GM19455 (cell line): ENCODE measurements around the gene COG2.
"Not testable (repeated sequence)": the region's sequence is repeated elsewhere in the genome, so short reads cannot be mapped to it uniquely, and the experiment has no call there.

Experiments used
- ATAC-seq: cut with Tn5 transposase; IDR thresholded peaks from one replicate; pipeline ENCODE4 v1.9.1; 2021; ENCODE audit not compliant: unreplicated experiment

Gene COG2

GRCh38 chr1:230713547-230713914 lies 71.2 kb downstream of the COG2 start:
- no peak for ATAC-seq

DNA sequence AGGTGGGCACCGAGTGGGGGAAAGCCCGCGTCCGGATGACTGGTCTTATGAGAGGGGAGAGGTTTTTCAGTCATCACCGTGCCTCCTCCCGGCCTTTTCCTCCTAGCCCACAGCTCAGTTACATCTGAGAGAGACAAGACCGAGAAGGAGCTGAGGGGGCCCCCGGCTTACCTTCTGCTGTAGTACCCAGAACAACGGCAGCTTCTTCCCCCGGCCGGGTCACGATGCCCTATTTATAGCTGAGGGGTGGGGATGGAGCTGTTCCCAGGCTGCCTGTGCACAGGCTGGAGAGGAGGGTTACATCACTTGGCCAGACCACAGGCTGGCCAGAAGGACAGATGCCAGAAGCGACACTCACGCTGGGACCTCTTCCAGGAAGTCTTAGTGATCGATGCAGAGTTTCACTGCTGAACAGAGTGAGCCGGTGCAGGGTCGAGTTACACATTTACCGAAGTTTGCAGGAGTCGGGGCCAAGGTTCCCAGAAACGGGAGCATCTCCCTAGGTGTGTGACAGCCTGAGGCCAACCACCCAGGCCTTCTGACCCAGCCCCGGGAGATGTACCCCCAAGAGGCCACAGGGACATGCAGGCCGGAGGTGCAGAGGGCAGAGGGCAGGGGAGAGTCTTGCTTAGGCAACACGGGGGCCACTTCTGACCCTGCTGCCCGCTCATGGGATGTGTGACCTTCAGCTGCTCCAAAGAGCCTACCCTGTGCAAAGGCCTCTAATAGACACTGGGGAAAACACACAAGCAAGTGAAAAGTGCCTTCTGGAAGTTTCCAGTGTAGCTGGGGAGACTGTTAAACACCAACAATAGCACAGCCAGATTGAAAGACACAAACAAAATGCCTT lies 71.9 kb downstream of the COG2 start, which contains the start of gene AGT:
Gene AGT (minus strand): TSS at position 208 of the 850 bp plus-strand sequence. CDS start 3,299 bp downstream, outside the sequence.
- ATAC-seq: no peak

GRCh38 chr1:230715510-230715909 lies 73.2 kb downstream of the COG2 start:
- no peak for ATAC-seq

- ATAC-seq: not testable (repeated sequence)
Measured at GRCh38 chr1:230716453-230716852, 74.2 kb downstream of the COG2 start.

DNA sequence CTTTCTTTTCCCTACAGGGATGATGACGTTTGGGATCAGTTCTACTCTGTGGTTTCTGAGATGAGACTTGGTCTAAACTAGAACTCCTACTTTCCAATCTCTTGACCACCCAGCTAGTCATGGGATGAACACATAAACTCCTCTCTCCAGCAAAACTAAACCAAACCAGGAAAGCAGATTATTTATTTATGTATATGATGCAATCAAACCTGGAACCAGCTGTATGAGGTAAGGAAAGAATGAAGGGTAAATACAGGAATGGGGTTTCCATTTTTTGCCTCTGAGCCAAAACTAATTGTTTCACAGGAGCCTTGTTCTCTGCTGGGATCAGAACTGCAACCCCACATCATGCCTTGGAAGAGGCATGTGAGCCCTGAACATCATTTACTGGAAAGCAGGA lies 75.0 kb downstream of the COG2 start:
- no peak for ATAC-seq

- ATAC-seq: not testable (repeated sequence)
Measured at GRCh38 chr1:230721849-230722522, 79.7 kb downstream of the COG2 start.

DNA sequence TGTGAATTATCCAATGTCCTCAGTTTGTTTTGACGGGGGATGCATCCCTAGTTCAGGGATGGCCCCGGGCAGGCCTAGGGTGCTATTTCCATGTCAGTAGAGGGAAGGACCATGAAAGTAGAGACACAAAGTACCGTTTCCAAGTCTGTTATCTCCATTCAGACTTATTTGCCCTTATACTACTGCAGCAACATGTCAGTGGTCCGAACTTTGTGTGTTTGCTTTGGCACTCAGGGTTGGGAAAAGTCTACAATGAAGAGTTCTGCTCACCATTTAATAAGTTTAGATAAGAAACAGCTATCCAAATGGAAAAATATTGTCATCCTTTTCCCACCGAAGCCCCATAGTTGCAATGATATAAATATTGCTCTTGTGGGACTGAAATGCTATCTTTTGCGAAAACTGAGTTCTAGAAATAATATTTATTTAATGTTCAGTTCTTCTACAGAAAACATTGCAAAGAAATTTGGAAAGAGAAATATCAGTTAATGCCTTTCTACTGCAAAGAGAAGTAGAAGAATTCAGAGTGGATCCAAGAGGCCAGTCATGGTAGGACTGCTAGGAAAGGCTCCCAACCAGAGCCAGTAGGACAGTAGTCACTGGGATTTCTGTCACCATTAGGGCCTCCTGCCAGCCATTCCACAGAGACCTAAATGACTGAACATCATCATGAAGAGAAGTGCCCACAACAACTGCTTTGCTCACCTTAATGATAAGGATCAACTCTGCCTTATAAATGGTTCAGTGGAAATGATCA lies 83.2 kb downstream of the COG2 start:
- ATAC-seq: no peak

DNA sequence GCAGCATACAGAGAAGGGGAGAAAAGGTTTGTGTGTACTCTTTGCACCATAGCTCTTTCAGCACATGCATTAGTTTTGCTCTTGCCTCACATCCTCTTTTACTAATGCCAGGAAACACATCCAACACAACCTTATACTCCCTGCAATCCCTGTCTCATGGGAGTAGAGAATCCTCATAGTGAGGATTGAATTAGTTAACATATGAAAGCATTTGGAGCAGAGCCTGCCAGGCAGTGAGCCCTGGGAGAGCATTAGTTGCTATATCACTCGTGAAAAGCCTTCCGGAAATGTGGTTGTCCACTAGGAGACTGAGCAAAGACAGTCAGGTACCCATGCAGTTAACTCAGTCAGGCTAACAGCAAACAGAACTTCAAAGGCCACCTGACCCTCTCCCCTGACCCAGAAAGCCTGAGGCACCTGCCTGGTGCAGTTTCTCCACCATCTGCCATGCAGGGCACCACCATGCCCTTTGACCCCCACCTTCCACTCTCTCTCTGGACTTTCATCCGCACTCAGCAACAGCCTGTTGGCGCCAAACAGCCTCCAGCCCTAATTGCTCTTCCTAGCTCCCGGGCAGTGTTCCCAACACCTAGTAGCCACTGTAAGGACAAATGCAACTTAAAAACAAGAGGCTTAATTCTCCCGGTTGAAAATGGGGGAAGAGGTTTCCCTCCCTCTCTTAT lies 86.6 kb downstream of the COG2 start:
- no peak for ATAC-seq

DNA sequence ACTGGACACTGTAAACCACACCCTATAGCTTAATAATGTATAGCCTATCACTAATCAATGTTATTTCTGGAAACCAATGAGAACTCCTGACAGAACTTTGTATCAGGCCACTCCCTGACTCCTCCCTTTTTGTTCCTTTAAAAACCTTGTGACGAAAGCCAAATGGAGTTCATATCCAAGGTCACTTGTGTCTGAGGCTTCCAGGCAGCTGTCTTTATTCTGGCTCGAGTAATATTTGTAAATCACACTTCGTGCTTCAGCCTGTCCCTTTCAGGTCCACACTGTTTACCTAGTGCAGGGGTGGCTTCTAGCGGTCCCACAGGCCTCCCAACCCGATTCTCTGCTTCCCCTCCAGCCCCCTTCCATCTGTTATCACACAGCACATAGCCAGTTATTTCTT lies 88.7 kb downstream of the COG2 start:
- no peak for ATAC-seq

GRCh38 chr1:230735447-230735846 lies 93.2 kb downstream of the COG2 start:
- ATAC-seq: no peak

DNA sequence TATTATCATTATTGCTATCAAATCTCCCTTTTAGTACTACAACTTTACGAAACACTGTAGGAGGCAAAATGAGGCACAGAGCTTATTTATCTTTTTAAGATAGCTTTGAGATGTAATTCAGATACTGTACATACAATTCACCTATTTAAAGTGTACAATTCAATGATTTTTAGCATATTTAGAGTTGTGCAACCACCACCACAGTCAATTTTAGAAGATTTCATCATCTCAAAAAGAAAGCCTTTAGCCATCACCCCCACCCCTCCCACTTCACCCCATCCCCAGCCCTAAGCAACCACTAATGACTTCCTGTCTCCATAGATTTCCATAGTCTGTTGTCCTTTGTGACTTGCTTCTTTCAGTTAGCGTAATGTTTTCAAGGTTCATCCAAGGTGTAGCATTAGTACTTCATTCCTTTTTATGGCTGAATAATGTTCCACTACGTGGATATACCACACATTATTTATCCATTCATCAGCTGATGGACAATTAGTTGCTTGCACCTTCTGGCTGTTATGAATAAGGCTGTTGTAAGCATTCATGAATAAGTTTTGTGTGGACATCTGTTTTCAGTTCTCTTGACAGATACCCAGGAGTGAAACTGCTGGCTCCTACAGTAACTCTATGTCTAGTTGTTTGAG lies 95.5 kb downstream of the COG2 start:
- ATAC-seq: no peak

DNA sequence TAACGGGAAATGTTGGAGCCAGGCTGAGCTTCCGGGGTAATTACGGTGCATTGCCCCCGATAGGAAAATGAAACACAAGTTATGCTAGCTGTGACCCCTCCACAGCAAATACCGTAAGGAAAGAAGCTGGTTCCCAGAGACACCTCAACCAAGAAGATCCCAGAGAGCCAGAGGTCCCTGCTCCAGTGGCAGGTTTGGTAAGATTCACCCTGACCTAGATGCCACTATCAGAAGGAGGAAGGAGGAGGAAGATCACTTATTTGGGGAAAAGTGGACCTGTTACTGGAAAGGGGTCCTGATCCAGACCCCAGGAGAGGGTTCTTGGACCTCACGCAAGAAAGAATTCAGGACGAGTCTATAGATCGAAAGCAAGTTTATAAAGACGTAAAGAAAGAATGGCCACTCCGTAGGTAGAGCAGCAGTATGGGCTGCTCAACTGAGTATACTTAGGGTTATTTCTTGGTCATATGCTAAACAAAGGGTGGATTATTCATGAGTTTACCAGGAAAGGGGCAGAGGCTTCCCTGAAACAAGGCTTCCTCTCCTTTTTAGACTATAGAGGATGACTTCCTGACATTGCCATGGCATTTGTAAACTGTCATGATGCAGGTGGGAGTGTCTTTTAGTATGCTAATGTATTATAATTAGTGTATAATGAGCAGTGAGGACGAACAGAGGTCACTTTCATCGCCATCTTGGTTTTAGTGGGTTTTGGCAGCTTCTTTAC lies 97.4 kb downstream of the COG2 start:
- no peak for ATAC-seq
